ENCODE measurements around the gene NAT8. TPM values are rescaled to one million over a fixed set of nuclear protein-coding genes. Genes with fewer than 3 reads are reported as not detected.
"Not testable (repeated sequence)": the region's sequence is repeated elsewhere in the genome, so short reads cannot be mapped to it uniquely, and the experiment has no call there.

The NAT8 gene, protein sequence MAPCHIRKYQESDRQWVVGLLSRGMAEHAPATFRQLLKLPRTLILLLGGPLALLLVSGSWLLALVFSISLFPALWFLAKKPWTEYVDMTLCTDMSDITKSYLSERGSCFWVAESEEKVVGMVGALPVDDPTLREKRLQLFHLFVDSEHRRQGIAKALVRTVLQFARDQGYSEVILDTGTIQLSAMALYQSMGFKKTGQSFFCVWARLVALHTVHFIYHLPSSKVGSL
- not detected in 2 replicates for total RNA-seq

DNA sequence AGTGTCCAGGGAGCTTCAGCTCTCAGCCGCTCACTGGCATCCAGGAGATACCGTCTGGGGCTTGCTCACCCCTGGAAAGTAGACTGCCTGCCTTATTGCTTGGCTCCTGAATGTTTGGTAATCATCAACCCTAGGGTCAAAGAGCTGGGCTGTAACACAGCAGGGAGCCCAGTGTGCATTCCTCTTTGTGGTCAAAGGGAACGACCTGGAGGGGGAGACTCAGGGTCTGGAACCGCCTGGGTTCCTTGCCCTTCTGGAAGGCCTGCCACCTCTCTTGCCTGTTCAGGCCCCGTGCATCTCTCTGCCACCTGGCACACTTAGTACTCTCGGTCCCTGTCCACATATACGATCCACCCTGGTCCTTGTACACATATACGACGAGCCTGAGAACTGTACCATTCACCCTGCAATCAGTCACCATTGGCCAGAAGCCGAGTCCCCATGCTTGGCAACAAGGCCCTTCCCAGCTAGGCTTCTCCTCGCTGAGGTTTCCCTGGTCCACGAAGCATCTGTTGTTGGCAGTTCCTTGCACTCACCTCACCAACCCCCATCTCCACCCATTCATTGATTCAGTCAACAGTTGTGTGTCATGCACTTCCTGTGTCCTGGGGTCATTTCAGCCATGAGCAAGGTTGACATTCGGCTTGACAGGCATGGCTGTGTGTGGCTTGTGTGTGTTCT lies at the start of gene NAT8:
NAT8 (minus strand) TSS at position 85 of the 681 bp plus-strand sequence. CDS start 794 bp downstream, outside the sequence.
- H3K4me3 ChIP-seq (ENCODE audit: low read depth, low read length): no peak within 1 kb of the TSS
- TF ChIP-seq, protein P1, sequence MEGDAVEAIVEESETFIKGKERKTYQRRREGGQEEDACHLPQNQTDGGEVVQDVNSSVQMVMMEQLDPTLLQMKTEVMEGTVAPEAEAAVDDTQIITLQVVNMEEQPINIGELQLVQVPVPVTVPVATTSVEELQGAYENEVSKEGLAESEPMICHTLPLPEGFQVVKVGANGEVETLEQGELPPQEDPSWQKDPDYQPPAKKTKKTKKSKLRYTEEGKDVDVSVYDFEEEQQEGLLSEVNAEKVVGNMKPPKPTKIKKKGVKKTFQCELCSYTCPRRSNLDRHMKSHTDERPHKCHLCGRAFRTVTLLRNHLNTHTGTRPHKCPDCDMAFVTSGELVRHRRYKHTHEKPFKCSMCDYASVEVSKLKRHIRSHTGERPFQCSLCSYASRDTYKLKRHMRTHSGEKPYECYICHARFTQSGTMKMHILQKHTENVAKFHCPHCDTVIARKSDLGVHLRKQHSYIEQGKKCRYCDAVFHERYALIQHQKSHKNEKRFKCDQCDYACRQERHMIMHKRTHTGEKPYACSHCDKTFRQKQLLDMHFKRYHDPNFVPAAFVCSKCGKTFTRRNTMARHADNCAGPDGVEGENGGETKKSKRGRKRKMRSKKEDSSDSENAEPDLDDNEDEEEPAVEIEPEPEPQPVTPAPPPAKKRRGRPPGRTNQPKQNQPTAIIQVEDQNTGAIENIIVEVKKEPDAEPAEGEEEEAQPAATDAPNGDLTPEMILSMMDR (IDR thresholded peaks at IDR 0.05; ENCODE audit: insufficient read depth, low read depth, low read length): no peak
- DNase-seq (ENCODE audit: low read depth): no peak

DNA sequence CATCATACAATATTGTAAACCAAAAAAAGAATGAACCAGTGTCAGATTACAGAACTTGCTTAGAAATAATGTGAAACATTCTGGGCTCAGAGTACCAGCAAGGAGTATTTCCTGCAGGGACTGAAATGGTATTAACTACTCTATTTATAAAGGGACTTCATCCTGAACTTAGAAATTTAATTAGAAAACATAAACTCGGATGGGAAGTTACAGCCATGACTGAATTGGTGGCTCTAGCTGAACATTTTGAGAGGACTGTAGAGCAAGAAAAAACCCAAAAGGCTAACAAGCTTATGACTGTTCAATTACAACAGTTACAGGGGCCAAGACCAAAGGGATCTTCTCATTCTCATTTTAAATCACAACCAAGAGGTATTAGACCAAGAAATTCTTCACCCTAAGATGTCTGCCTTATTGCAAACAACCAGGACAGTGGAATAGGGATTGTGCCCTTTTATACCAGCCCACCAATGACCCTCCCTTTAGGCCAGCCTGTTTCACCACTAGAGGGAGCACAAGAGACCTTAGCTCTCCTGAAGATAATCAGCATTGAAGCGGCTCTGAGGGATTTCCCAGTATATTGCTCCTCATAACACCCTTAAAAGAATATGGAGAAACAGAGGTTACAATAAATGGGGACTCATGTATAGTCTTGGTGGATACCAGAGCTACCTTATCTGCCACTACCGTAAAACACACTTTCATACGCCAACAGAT lies 48.3 kb upstream of the NAT8 start:
- peak; percentile 19 for DNase-seq (ENCODE audit: low read depth)
- TF ChIP-seq, protein P1 (IDR thresholded peaks at IDR 0.05; ENCODE audit: insufficient read depth, low read depth, low read length): peak; percentile 58
- H3K4me3 ChIP-seq (ENCODE audit: low read depth, low read length): not testable (repeated sequence)

DNA sequence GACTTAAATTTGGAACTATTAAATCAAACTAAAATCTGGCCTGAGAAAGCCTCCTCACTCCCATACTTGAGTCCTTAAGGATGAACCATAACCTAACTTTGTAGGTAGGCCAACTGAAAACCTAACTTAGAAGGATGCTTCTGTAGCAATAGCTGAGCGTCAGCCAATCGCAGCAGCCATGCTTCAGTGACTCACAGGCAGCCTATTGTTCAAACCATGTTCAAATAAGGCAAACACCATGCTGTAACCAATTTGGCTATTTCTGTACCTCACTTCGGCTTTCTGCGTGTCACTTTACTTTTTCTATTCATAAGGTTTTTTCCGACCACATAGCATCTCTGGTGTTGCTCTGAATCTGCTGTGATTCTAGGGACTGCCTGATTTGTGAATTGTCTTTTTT lies 46.3 kb upstream of the NAT8 start:
- DNase-seq (ENCODE audit: low read depth); H3K4me3 ChIP-seq (ENCODE audit: low read depth, low read length): not testable (repeated sequence)

DNA sequence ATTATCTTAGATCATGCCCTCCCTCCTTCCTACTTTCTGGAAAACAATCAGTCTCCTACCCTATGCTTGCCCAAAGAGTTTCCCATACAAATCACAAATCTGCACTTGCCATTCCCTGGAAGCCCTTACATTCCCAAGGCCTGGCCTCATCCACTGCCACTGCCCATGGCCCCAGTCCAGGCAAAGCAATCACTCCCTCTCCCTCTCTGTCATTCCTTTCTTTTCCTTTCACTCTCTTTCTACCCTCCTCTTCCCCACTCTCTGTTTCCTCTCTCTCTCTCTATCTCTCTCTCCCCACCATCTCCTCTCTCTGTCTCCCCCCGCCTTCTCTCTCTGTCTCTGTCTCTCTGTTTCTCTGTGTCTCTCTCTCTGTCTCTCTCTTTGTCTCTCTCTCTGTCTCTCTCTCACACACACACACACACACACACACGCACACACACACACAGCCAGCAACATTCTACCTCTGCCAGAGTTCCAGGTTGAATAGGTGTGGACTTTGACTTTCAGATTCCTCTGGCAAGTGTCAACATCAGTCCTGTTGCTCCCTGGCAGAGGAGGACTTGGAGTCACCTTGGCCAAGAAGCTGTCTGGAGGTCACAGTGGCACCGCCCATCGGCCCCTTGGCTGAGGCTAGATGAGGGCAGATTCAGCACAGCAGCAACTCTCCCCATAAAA lies 43.7 kb upstream of the NAT8 start:
- H3K4me3 ChIP-seq (ENCODE audit: low read depth, low read length): no peak overlapping the region
- TF ChIP-seq, protein P1 (IDR thresholded peaks at IDR 0.05; ENCODE audit: insufficient read depth, low read depth, low read length): no peak
- no peak for DNase-seq (ENCODE audit: low read depth)

DNA sequence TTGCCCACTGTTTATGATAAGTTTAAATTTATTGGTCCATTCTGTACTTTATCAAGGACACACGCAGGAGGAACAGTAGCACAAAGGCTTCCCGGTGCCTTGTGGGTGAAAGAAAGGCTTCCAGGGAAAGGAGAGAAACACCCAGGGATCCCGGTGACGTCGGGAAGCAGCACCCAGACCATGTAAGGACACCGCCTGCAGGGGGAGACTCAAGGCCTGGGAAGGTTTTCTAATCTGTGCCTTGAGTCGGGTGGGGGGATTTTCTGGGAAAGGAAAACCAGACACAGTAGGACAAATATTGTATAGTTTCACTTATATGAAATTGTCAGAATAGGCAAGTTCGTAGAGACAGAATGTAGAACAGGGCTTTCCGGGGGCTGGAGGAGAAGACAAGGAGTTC lies 42.7 kb upstream of the NAT8 start:
- not testable (repeated sequence) for DNase-seq (ENCODE audit: low read depth); H3K4me3 ChIP-seq (ENCODE audit: low read depth, low read length)
- TF ChIP-seq, protein P1 (IDR thresholded peaks at IDR 0.05; ENCODE audit: insufficient read depth, low read depth, low read length): peak; percentile 16

DNA sequence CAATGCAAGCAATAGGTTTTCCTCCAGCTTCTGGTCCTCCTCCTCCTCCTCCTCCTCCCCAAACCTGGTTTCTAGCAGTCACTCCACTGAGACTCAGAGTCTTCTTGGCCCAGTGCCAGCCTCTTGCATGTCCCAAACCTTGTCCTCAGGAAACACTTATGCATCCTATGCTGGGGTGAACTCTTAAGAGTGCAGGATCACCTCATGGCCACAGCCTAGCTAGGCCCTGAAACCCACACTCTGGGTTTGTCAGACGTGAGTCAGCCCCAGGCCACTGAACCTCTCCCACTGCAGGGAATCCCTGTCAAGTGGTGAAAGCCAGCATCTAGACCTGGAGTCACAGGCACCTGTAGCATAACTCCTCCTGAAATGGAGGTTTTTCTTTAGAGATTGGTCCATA lies 42.1 kb upstream of the NAT8 start:
- H3K4me3 ChIP-seq (ENCODE audit: low read depth, low read length); DNase-seq (ENCODE audit: low read depth): not testable (repeated sequence)

DNA sequence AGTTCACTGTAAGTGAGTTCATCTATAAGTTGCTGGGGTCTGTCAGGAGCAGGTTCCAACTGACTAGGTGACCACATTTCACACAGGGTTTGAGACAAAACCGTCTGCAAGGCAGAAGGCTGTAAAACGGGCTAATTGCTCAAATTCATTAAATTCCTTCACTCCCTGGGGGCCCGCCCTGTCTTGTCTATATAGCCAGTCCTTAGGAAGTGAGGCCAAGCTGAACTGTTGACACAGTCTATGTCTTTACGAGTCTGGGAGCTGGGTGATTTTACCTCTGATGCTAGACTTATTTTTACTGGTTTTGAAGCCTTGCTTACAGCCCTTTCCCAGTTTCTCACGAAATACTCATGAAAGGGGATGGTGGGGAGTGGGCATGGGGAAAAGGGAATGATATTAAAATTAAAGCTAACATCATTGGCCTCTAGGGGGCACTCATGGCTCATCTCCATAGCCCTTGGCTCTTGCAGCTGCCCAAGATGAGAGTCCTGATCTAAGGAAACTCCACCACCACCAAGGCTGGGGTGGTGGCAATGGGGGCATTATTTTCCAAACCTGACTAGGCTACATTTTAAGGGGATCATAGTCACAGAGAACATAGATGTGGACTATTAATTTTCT lies 37.8 kb upstream of the NAT8 start:
- TF ChIP-seq, protein P1 (IDR thresholded peaks at IDR 0.05; ENCODE audit: insufficient read depth, low read depth, low read length): peak; percentile 47
- H3K4me3 ChIP-seq (ENCODE audit: low read depth, low read length): not testable (repeated sequence)
- peak; percentile 11 for DNase-seq (ENCODE audit: low read depth)

DNA sequence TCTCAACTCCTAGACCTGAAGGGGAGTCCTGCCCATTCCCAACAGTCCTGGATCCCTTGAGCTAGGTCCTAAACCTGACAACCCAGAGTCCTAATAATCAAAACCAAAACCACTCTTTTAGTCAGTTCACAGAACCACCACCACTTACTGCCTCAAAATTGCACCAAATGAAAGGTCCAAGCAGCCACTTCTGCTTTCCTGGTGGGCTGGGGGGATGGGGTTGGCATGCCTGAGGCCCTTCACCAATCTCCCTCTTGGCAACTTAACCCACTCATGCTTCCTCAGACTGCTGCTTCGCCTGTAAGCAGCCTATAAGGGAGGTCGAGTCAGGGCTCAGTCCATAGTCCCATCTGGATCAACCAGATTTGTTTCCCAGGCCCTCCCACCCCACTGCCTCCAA lies 37.0 kb upstream of the NAT8 start:
- not testable (repeated sequence) for DNase-seq (ENCODE audit: low read depth); H3K4me3 ChIP-seq (ENCODE audit: low read depth, low read length)

DNA sequence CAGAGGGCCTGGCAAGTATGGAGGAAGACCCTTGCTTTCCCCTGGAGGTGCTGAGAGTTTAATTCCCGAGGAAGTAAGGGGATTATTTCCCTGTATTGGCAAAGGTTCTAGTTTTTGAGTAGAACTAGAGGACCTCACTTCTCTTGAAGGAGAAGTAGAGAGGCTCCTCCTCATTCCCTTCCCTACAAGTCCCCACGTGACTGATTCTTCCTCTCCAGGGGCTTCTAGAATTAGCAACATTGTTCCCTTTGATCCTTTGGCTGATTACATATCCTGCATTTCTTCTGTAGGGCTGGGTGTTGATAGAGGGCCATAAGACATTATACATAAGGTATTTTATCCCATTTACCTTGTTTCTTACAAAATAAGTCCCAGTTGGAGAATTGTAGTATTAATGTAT lies 35.8 kb upstream of the NAT8 start:
- DNase-seq (ENCODE audit: low read depth); H3K4me3 ChIP-seq (ENCODE audit: low read depth, low read length): not testable (repeated sequence)

DNA sequence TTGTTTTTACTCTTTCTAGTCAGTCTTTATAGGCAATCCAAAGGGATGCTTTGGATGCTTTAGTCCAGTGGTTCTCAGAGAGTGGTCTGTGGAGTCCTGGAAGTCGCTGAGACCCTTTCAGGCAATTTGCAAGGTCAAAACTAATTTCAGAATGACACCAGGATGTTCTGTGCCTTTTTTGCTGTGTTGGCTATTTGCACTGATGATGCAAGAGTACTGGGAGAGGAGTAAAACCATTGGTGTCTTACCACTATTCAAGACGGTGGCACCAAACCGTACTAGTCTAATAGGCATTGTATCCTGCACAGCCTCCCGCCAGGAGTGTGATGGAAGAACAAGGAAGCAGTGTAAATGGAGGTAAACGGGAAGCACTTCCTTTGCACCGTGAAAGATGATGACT lies 34.0 kb upstream of the NAT8 start:
- not testable (repeated sequence) for H3K4me3 ChIP-seq (ENCODE audit: low read depth, low read length); DNase-seq (ENCODE audit: low read depth)

DNA sequence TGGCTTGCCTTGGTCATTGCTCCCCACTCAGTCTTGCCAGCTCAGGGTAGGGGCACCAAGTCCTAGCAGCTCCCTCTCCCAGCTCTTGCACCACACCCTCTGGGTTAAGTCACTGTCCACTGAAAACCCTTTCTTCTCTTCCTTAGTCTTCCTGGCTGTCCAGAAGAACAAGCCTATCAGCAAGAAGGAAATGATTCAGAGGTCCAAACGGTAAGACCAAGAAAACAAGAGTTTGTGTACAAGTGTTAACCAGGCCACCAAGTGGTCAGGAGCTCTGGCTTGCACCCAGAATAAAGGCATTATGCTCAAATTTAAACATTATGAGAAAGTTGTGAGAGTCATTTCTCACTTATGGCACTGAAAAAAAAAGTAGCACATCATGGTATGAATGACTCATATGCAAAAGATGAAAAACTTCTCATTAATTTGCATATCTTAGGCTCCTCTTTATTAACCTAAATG lies 32.5 kb upstream of the NAT8 start:
- not testable (repeated sequence) for DNase-seq (ENCODE audit: low read depth); H3K4me3 ChIP-seq (ENCODE audit: low read depth, low read length)
